Stimulated activated CD8-positive, alpha-beta memory T cell treated with anti-CD3 and anti-CD28 coated beads, Interleukin-12 subunit alpha, Interleukin-12 subunit beta, amount 100 ng/mL, for 4 hours (primary cell): ENCODE data around the gene TSSC4.

Experiments used
- DNase-seq: peaks from one replicate; pipeline ENCODE4 v3.0.0-alpha.2; 2020; ENCODE audit warnings: low read depth

TSSC4 gene

GRCh38 chr11:2434506-2435255 is 34.1 kb downstream of the TSSC4 start:
- DNase-seq, result no peak

- no peak for DNase-seq
Observed at GRCh38 chr11:2435288-2436012, 34.9 kb downstream of the TSSC4 start.

GRCh38 chr11:2436013-2436520 is 35.5 kb downstream of the TSSC4 start:
- DNase-seq, result no peak

GRCh38 chr11:2436521-2437031 is 36.0 kb downstream of the TSSC4 start:
- DNase-seq, result no peak

- no peak for DNase-seq
Observed at GRCh38 chr11:2437516-2437915, 37.0 kb downstream of the TSSC4 start.

GRCh38 chr11:2439820-2440219 is 39.3 kb downstream of the TSSC4 start:
- DNase-seq, result no peak

GRCh38 chr11:2440646-2441045 is 40.1 kb downstream of the TSSC4 start:
- no peak for DNase-seq

- no peak for DNase-seq
Observed at GRCh38 chr11:2441171-2441570, 40.6 kb downstream of the TSSC4 start.

- no peak for DNase-seq
Observed at GRCh38 chr11:2442589-2442988, 42.0 kb downstream of the TSSC4 start.

- no peak for DNase-seq
Observed at GRCh38 chr11:2443406-2443805, 42.9 kb downstream of the TSSC4 start.

- DNase-seq, result peak; percentile 48
Observed at GRCh38 chr11:2443881-2444820, 43.6 kb downstream of the TSSC4 start, which contains the start of gene TRPM5. Gene TRPM5 (minus strand): TSS chr11:2444514. CDS start chr11:2423036, 21,478 bp downstream.

- DNase-seq, result peak; percentile 19
Observed at GRCh38 chr11:2444821-2445745, 44.5 kb downstream of the TSSC4 start, which contains the start of gene KCNQ1. Gene KCNQ1 (plus strand): TSS chr11:2445008. CDS start chr11:2445099, 91 bp downstream.

GRCh38 chr11:2445746-2446551 is 45.4 kb downstream of the TSSC4 start:
- no peak for DNase-seq

- no peak for DNase-seq
Observed at GRCh38 chr11:2446590-2447252, 46.2 kb downstream of the TSSC4 start.

GRCh38 chr11:2447253-2447950 is 46.9 kb downstream of the TSSC4 start:
- no peak for DNase-seq

- DNase-seq, result no peak
Observed at GRCh38 chr11:2447951-2448650, 47.6 kb downstream of the TSSC4 start.

- DNase-seq, result no peak
Observed at GRCh38 chr11:2448661-2449547, 48.4 kb downstream of the TSSC4 start.
